ENCODE data around the gene TXNRD2.

DNA sequence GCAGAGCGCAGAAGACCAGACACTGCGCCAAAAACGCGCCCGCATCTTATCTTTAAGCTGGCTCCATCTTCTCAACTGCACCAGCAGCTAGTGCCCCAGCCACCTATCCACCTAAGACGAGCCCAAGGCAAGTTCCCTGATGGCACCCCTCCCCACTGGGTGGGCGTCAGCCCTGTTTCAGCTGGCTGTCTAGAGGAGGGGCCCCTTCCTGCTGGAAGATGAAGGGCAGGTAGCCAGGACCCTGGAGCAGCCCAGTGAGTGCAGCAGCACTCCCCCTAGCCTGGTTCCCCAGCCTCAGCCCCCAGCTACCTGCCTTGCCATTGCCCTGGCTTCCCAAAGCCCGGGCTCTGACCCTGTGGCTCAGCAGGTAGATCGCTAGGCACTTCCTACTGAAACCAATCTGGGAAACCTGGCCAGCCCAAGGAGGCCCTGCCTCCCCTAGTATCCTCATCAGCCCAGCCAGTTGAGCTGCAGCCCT lies 46.8 kb upstream of the TXNRD2 start:
- TF ChIP-seq GATA2 (IDR thresholded peaks at IDR 0.05; ENCODE audit: low read depth, low read length) (no peak), GATA3 (IDR thresholded peaks at IDR 0.05; ENCODE audit: low read depth, low read length) (no peak)
